Activated T-cell treated with anti-CD3 and anti-CD28 coated beads for 24 hours (primary cell): ENCODE measurements around the gene TRMT13.
"Not testable (repeated sequence)": the region's sequence is repeated elsewhere in the genome, so short reads cannot be mapped to it uniquely, and the experiment has no call there.

Experiments used
- DNase-seq: peaks from one replicate; pipeline ENCODE4 v3.0.0-alpha.2; 2020; ENCODE audit warnings: low read depth

Gene TRMT13

DNA sequence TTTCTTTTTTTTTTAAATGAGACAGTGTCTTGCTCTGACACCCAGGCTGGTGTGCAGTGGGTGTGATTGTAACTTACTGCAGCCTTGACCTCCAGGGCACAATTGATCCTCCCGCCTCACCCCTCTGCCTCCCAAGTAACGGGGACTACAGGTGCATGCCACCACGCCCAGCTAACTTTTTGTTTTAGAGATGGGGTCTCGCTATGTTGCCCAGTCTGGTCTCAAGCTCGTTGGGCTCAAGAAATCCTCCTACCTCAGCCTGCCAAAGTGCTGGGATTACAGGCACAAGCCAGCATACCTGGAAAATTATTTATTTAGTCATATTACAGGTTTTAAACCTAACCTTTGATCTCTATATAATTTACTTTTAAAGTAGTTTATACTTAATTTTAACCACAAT, 31.7 kb downstream of the TRMT13 start:
- no peak for DNase-seq

DNA sequence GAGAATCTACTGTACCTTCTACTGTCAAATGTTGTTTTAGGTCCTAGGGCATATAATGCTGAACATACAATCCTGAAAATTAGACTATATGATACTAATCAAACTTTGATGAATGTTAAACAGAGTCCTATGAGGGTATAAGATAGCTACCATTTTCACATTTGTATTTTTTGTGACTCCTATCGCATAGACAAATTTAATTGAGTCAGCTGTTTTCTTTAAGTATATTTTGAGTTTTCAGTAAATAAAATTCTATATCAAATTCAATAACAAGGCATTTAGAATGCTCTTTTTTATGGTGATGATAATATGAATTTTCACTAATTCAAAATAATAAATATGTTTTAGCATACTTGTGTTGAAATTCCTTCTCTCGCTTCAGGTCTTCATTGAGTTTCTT, 35.1 kb downstream of the TRMT13 start:
- DNase-seq: no peak

DNA sequence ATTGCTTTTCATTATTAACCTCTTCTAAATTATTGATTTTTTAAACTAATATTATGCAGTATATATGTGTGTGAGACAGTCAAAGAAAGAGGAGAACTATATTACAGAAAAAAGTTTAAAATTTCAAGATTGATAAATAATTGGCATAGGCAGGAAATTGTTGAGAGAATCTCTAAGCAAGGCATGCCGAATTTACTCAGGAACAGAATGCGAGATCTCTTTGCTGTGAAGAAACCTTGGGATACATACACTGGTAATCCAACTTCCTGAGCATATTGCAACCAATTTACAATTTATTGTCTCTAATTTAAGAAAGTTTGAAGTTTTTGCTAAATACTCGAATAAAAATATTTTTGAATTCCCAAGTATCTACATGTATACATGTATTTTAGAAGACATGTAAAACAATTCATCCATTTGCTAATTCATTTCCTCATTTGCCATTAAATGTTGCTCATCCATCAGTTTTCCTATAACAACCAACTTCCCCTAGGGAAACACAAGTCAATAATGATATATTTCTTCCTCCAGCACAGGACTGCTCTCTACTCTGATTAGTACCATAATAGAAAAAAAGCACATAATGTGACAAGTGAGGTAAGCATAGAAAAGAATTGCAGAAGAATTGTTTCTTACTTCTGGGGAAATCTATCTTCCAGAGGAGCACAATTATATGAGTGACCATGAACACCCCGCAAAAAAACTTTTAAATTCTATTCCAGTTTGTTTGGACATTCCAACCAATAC, 44.5 kb downstream of the TRMT13 start:
- no peak for DNase-seq

DNA sequence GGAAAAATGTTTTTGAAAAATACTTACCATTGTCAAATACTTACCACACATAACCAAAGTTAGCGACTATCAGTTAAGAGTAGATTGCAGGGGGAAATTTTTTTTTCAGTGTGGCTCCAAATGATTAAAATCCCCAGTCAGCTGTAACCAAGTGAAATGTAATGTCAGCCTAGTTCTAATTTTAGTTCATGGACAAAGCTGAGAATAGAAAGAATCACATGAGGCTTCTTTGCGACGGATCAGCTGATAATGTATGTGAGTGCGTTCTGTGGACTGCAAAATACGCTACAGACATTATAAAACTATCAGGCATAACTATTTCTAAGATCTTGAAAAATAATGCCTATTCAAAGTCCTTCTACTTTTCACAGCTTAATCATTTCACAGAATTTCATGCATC, 45.1 kb downstream of the TRMT13 start, which contains the start of gene LRRC39:
Gene LRRC39 (minus strand): TSS at position 166 of the 400 bp plus-strand sequence. CDS start 9,740 bp downstream, outside the sequence.
- no peak for DNase-seq

DNA sequence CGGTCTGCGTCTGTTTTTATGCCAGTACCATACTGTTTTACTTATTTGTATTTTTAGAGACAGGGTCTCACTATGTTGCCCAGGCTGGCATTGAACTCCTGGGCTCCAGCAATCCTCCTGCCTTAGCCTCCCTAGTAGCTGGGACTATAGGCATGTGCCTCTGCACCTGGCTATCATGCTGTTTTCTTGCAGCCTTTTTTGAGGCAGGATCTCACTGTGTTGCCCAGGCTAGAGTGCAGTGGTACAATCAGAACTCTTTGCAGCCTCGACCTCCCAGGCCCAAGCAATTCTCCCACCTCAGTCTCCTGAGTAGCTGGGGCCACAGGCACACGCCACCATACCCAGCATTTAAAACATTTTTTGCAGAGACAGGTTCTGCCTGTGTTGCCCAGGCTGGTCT, 50.4 kb downstream of the TRMT13 start:
- DNase-seq: no peak

DNA sequence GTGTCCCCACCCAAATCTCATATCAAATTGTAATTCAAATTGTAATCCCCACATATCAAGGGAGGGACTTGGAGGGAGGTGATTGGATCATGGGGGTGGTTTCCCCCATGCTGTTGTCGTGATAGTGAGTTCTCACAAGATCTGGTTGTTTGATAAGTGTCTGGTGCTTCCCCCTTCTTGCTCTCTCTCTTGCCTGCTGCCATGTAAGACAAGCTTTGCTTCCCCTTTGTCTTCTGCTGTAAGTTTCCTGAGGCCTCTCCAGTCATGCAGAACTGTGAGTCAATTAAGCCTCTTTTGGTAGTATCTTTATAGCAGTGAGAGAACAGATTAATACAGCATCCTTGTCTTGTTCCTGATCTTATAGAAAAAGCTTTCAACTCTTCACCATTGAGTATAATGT, 51.6 kb downstream of the TRMT13 start:
- DNase-seq: no peak

DNA sequence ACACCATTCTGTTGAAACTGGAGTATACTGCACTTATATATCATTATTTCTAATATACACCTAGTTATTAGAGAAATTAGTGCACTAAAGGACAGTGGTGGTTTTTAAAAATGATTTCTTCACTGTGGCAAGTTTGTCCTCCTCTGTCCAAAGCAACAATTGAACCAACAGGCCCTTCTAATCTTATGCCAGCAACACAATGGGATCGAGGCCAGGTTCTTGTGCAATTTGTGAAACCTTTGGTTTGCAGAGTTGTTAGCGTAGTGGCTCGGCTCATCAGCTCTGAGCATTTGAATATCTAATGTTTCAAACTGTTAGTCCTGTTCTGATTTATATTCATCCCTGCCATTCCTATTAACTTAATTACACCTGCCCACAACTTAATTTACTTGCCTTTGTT, 54.9 kb downstream of the TRMT13 start:
- DNase-seq: no peak

DNA sequence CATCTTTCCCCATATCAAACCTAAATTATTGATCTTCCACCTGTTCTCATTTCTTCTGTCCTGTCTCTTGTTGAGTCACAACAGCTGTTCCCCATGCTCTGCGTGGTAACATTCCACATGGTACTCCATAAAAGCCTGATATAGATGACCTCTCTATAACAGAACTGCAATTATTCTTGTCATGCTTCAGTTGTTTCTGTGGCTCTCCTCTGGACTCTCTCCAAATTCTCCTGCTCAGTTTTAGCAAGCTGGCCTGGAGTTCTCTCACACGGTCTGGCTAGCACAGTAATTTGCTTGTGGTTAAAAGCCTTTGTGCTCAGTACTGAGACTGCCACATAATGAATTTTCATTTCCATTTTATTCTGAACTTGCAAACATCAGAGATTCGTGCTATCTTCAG, 55.7 kb downstream of the TRMT13 start:
- no peak for DNase-seq

DNA sequence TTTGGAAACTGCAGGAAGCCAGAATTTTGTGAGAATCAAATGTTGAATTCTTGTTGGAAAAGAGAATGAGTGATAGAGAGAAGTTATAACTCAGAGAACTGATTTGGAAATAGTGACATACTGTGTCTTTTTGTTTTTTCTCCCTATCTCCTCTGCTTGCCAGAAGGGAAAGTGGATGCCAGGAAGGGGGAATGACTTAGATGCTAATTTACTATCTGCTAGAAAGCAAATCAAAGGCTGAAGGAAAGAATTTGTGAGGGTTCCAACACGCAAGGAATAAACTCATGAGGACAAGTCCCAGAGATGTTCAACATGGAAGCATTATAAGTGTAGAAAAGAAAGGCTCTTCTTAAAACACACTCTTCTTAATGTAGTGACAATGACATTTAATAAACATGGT, 65.6 kb downstream of the TRMT13 start:
- DNase-seq: no peak

DNA sequence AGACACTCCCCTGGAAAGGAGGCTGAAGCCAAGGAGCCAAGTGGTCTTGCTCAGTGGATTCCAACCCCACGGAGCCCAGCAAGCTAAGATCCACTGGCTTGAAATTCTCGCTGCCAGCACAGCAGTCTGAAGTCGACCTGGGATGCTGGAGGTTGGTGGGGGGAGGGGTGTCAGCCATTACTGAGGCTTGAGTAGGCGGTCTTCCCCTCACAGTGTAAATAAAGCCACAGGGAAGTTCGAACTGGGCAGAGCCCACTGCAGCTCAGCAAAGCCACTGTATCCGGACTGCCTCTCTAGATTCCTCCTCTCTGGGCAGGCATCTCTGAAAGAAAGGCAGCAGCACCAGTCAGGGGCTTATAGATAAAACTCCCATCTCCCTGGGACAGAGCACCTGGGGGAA, 67.1 kb downstream of the TRMT13 start:
- DNase-seq: not testable (repeated sequence)
